Activated effector memory CD4-positive, alpha-beta T cell treated with Interleukin-2 at 50 U/mL for 16 hours (primary cell): ENCODE data around the gene WDR20.
"Not testable (repeated sequence)": the region's sequence is repeated elsewhere in the genome, so short reads cannot be mapped to it uniquely, and the experiment has no call there.

Experiments
- DNase-seq: peaks from one replicate; pipeline ENCODE4 v3.0.0-alpha.2; 2020

The WDR20 gene

DNA sequence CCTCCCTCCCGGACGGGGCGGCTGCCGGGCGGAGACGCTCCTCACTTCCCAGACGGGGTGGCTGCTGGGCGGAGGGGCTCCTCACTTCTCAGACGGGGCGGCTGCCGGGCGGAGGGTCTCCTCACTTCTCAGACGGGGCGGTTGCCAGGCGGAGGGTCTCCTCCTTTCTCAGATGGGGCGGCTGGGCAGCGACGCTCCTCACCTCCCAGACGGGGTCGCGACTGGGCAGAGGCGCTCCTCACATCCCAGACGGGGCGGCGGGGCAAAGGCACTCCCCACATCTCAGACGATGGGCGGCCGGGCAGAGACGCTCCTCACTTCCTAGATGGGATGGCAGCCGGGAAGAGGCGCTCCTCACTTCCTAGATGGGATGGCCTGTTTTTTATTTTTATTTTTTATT, 33.0 kb downstream of the WDR20 start:
- not testable (repeated sequence) for DNase-seq

DNA sequence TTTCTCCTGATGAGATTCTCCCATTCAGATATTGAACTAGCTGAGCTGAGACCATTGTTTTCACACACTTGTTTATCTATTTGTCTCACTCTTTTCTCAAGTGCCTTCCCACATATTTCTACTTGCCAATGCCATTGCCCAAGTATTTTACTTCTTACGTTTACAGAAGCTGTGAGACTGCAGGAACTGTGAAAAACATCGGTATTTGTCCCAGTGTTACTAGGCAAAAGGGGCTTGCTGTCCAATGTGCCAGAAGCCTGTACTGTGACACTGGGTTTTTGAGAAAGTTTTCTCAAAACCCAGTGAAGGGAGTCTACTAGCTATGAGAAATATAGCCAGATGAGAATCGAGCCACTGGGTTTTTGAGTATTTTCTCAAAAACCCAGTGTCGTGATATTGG, 37.5 kb downstream of the WDR20 start:
- DNase-seq = no peak

DNA sequence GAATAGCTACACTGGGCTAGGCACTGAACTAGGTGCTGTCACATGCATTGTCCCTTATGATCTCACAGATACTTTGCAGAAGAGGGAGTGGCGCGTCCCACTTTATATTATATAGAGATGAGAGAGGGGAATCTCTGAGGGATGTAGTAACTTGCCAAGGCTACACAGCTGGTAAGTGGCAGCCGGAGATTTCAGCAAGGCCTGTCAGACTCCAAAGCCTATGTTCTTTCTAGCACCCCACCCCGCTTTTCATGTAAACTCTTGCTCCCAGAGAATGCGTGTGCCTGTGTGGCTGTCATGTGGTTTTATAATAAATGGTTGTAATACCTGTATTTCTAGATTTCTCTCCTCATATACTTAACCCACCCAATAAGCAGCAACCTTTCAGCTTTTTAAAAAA, 39.1 kb downstream of the WDR20 start:
- DNase-seq = no peak

DNA sequence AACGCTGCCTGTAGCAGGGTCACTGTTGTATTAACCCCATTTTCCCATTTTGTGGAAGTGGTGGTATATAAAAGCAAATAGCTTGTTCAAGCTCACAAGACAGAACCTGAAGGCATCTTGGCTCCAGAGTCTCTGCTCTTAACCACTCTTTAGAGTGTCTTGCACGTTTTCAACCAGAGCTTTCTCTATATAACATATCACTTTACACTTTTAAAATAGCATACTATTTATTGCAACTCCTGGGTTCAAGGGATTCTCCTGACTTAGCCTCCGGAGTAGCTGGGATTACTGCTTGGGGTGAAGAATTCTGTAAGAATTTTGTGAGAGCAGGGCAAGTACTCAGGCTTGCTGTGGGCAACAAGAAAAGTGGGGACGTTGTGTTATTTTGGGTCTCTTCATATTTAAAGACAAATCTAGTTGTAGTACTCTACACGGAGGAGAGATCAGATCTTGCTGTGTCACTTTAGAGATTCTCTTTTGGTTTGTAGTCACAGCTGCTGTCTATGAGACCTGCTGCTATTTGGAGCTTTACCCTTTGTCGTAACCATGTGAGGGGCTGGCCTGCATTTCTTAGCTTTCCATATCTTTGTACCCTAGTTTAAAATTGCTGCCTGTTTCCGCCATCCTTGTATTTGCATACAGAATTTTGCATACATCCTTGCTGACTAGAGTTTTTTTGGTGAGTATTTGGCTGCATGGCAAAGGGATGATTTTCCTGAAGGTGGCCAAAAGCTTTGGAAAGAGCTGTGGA, 40.7 kb downstream of the WDR20 start:
- no peak for DNase-seq

DNA sequence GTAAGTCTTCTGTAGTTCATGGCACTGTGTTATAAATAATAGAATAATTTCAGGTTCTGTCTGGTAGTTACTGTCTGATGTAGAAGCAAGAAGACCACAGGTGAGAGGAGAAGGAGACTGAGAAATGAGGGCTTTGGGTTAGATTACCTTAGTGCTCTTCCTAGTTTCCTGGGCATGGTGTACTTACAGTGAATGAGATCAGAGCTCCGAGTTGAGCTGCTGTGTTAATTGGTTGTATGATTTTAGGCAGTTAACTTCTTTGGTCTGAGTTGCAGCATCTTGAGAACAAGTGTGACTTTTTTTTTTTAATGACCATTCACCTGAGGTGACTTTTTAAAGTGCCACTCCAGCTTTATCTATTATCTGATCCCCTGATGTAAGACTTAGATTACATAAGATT, 41.5 kb downstream of the WDR20 start:
- no peak for DNase-seq

DNA sequence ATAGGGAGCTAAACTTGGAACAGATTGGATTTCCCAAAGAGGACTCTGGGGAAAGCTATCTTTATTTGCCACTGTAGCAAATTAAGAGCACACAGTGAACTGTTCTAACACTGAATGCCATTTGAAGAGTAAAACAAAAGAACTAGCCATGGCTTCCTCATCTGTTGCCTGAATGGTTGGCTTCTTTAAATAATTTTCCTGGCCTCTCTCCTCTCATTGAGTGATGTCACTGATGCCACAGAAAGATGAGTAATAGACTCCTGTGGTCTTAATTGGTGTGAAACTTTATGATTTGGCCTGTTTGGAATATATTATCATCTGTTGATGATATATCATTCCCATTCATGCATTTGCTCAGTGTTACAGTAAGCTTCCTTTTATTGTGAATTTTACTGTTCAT, 42.5 kb downstream of the WDR20 start:
- no peak for DNase-seq

DNA sequence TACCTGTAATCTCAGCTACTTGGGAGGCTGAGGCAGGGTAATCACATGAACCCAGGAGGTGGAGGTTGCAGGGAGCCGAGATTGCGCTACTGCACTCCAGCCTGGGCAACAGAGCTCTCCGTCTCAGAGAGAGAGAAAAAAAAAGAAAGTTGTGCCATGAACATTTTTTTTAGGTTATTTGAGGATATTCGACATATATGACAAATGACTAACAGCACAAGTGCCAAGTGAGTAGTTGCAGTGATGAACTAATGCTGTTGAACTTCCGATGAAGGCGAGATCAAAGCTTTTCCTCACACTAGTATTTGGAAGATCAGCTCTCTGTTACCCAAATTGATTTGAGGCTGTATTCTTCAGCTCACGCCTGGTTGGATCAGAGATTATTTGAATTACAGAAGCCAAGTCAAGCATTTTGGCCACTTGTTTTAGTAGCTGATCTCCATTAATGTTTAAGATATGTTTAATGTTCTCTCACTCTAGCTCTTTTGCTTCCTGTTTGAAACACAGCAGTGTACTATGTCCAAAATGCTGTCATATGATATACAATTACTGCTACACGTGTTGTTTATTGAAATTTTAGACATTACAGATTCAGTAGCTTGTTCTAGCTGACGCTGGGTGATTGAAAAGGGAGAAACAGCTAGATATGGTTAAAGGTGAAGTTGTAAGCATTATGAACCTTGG, 43.4 kb downstream of the WDR20 start:
- DNase-seq = no peak

DNA sequence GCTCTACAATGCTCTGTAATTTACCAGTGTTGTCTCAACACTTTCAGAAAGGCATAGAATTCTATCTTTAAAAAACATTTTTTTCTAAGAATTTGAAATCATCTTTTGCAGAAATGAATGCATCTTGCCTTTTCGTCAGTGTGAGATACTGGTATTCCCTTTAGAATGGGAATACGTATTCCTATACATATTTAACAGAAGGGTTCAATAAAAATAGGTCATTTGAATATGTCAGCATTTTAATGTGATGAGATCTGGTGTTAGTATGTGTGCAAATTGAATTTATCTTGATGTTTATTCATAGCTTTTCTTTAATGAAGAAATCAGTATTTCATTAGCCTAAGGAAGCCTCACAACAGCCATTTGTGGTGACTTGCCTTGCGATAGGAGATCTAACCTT, 44.2 kb downstream of the WDR20 start:
- no peak for DNase-seq

DNA sequence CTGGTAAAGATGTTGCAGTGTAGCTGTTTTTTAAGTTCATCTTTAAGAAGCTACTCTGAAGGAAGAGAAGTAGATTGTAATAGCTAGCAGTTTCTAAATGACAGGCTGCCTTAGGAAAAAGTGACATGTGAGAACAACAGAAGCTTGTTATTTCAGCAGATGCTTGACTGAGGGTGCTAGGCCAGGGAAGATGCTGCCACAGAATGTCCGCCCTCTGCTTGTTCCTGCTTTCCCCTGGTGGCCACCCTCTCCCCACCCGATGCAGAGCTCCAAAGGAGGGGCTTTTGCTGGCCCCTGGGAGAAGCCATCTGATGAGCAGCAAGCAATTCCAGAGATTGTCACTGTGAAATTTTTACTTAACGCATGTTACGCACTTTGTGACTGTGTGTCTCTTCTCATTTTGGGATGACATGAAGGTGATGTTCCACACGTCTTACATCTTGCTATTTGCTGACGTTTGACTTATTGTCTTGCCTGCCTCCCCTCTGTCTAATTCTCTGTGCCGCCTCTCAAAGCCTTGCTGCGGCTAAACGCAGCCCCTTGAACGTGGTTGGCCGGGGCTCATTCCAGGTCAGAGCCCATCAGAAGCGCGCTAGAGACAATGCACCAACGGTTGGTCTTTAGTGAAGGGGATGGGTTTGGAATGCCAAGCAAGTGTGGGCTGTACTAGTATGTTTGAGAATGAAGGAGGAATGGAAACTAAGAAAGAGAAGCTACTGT, 44.8 kb downstream of the WDR20 start:
- DNase-seq = no peak

DNA sequence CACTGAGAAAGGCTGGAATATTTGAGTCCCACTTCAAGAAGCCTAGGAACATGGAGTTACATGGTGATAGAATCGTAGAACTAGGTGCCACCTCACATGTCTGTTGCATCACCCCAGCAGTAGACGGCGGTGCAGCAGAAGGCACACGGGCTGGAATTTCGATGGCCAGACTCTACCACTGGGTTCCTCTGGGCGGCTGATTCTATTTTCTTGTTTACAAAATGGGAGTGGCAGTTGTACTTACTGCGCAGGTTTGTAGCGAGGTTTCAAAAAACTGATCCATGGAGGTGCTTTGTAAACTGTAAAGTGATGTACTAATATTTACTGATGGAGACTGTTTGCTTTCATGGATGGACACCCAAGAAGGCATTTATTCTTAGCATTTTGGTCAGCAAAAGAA, 45.7 kb downstream of the WDR20 start:
- DNase-seq = no peak

DNA sequence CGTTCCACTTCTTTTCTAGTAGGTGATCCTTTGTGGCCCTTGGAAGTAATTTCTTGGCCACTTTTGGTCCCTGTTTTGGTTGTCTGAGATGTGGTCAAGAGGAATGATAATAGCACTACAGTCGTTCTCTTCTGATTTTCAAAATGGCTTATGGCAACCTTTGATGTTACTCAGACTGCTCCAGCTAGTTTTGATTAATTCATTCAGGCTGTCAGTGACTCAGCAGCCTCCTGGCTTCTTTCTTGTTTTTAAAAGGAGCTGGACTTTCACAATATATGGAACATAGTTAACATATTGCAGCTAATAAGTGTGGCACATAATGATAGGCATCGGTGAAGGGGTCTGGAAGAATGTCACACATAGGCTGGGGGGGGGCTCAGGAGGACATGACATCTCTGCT, 47.3 kb downstream of the WDR20 start:
- no peak for DNase-seq

DNA sequence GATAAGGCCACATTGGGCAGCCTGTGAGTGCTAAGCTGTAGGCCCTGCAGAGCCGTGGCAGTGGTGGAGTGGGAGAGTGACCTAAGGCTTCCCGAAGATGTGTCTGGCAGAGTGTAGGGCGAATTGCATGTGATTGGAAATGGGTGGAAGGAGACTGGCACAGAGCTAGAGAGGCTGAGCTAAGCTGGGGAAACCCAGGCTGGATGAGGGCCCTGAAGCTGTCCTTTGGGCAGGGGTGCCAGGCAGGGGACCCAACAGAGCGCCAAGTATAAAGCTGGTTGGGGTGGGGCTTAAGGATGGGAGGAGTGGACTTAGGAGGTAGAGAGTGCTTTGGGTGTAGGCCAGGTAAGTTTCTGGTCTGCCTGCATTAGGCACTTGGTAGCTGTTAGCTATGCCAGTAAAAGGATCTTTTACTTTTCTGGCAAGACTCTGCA, 47.9 kb downstream of the WDR20 start:
- no peak for DNase-seq

DNA sequence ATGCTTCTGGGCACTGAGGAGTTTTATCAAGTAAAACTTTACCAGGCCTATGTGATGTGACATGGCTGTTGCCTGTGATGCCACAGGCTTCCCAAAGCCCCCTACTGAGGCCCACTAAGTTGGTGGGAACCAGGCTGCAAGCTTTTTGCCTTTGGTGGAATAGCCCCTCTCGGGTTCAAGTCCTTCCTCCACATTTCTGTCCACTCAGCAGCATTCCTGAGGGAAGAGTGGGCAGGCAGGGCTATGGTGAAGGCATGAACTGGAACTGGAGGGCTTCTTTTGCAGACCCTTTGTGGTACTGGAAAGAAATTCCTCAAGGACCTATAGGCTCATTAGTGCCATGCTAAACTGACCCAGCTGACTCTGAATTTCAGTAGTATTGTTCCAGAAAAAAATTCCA, 48.5 kb downstream of the WDR20 start:
- DNase-seq = no peak

DNA sequence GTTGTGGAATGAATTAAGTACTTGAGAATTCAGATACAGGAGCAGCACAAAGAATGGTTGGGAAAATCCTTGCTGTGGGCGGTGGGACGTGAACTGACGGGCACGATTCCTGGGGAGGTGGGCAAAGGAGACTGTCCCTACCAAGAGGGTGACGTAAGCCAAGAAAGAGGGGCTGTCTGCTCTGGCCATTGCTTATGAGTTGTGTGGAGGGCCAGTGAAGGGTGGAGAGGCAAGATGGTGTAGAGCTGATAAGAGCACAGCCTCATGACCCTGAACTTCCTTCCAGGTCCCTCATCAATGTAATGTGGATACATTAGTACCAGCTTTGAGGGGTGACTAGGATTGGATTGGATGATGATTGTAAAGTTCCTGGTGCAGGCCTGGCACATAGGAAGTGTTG, 50.2 kb downstream of the WDR20 start:
- no peak for DNase-seq

DNA sequence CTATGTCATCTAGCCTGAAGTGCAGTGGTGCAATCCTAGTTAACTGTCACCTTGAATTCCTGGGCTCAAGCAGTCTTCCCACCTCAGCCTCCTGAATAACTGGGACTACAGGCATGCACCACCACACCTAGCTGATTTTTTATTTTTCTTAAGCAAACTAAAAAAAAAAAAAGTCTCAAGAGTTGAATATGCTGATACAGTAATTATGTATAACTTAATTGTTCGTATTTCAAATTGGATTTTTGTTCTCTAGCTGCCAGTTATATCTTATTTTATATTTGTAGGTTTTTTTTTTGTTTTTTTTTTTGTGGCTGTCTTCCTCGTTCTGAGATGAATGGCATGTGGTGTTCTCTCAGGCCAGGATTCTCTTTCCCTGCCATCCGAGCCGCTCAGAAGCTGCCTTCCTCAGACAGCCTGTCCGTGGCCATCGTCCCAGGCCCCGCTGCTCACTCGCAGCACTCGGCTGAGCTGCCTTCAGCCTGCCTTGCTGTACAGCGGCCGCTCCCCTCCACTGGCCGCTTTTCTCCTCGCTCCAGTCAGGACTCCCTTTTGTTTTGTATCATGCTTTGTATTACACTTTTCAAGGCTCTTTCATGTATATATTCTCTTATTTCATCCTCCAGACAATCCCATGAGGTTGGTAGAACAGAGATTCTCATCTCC, 53.3 kb downstream of the WDR20 start:
- no peak for DNase-seq

DNA sequence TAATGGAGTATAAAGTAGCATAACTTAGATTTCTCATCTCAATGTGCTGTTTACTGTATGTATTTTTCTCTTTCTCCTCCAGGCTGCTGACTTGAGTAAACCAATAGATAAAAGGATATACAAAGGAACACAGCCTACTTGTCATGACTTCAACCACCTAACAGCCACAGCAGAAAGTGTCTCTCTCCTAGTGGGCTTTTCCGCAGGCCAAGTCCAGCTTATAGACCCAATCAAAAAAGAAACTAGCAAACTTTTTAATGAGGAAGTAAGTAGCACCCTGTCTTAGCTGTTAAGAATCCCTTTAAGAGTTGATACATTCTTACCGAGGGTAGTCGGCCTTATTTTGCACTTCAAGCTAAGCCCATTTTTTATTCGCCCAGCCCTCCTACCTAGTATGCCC, 55.2 kb downstream of the WDR20 start:
- no peak for DNase-seq

DNA sequence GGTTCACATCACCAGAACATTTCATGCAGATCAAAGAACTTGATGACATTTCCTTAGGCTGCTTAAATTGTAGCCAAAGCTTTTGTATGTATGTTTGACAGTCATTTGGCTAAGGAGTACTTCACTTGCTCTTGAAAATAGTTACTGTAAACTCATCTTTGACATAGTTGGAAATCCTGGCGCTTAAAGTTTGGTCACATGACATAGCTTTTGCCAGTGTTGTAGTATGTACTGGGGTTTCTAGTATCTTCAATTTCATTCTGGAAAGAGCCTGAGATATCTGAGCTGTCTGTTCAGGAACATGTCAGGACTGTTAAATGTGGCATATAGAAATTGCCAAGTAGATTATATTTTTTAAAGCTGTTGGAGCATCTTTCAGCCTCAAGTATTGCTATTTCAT, 55.7 kb downstream of the WDR20 start:
- no peak for DNase-seq

DNA sequence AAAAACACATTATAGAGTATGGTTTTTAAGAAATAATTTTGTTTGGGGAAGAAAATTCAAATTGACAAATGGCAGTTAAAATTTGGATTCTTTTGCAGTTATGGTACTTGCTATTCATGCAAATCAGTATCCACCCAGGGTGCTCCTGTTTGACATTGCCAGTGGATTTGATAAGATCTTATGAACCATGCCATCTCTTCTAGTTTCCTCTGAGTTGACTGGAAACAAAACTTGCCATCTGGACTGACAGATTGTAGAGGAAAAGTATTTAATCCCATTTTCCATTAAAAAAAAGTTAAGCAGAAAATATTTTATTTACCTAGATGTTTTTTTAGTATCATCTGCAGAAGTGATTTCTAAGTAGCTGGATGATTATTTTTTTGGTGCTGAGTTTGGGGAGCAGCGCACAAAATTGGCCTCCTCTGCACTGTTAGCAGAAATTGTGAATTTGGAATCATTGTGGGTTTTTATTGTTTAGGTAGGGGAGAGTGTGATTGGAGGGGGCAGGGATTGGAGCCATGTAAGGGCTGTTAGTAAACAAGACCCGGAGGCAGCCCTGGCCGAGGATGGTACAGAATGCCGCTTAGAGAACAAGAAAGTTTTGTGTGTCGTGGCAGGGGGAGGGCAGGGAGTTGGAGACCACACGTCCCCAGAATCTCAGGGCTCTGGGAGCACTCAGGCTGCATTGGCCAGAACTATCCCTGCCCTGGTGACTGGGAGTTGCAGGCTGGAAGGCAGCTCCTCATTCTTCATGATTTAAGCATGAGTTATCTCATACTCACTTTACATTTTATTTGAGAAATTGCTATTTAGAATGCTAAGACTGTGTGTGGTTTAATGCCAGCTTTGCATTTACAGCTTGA, 56.6 kb downstream of the WDR20 start:
- DNase-seq = no peak

DNA sequence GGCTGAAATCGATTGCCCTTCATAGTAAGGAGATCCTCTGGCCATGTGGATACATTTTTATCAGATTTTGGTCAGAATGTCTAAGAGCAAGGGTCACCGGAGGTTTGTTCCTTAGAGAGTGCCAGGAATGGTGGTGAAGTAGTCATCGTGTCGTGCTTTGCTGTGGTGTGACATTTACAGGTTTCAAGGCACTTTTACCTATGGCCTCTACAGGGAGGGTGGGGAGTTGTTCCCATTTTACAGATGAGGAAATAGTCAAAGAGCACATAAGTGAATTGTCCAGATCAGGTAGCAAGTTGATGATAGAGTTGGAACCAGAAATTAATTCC, 57.2 kb downstream of the WDR20 start:
- no peak for DNase-seq

DNA sequence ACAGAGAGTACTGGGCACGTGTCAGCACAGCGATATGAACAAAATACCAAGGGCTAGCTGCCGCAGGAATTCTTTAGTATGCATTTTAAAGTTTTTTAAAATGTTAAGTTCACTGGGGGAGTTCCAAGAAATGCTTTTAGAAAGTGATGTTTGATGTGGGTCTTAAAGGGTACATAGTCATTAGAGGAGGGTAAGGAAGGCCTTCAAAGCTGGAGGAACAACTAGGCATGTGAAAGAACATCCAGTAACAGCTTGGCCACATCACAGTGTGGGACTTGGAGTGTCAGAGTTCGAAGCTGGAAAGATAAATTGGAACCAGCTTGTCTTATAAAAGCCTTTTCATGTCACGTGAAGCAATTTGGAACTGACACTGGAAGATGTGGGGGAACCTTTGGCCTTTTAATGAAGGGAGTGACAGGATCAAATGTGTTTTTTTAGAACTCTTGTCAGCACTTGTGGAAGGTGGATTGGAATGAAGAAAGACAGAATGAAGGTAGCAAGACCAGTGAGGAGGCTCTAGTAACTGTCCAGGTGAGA, 57.7 kb downstream of the WDR20 start:
- DNase-seq = no peak

DNA sequence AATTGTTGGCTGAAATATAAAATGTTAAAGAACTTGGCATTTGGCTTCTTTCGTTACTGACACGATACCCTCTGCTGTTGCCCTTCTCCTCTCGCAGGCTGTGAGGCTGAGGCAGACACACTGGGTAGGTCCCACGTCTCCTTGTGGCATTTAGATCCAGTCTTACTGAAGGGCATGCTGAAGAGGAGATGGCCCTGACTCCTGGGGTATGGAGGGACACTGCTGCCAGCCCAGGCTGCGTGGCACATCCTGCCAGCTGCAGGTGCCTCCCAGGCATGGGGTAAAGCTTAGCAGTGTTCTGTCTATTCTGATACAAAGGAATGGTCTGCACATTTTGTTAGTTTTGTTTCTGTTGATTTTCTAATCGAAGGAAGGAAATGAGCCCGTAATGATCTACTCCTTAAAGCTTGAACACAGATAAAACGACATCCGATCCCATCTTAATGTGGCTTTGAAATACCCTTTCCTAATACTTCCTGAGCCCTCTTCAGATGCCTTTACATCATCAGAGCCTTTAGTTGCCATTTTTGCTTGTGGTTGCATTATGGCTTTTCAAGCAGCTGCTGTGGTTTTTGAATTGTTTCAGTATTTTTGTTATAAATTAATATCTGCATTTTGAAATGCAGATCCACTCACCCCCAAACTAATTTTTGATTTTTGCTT, 61.1 kb downstream of the WDR20 start:
- DNase-seq = no peak

DNA sequence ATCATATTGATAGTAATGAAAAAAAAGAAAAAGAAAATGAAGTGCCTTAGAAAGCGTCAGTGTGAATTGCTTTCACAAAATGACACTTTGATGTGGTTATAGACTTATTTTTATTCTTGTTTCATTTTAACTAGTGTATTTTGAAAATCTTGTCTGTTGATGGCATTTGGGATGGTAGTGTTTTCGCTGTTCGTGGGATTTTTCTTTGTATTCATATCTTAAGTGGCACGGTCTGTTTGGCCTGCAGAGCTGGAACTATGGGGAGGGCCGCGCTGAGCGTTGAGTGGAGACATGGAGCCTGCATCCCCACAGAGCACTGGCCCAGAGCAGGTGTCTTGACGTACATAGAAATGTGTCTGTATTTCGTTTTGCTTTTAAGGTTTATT, 61.6 kb downstream of the WDR20 start:
- no peak for DNase-seq
